Measurements from ENCODE around the gene ZNF550. TPM values are rescaled to one million over a fixed set of nuclear protein-coding genes. Genes with fewer than 3 reads are reported as not detected.

ZNF550 gene
- total and polyA plus RNA-seq, 5 donors from 2014 or later = 5.8 to 18.7 (median 10.2) TPM

- peaks cover 35% of the 10 kb centered on the region for H3K36me3 ChIP-seq (ENCODE audit: control insufficient read depth, insufficient read depth, low read length)
- H3K27ac ChIP-seq (ENCODE audit: insufficient read depth, low read length, poor library complexity, severe bottlenecking) = peak within 1 kb of the TSS; percentile 76
- H3K9me3 ChIP-seq (ENCODE audit: control insufficient read depth in 2 of 2, low read length in 2 of 2) = peaks cover 41 to 63% of the 10 kb centered on the region in 2 experiments
- H3K27me3 Mint-ChIP-seq = no peaks in the 10 kb centered on the region
- H3K4me3 Mint-ChIP-seq = peak within 1 kb of the TSS; percentile 86 to 90 (median 88)
- ATAC-seq (ENCODE audit: low read depth in 2 of 2) (peak; percentile 99), DNase-seq (peak; percentile 94 to 99 (median 97))
- peaks cover 0 to 59% (median 30%) of the 10 kb centered on the region in 7 donors for H3K9me3 Mint-ChIP-seq
- H3K4me1 ChIP-seq (ENCODE audit: control insufficient read depth, insufficient read depth, low read length, poor library complexity, severe bottlenecking) = peaks cover 18% of the 10 kb centered on the region
- H3K4me3 ChIP-seq (ENCODE audit: low read depth, low read length) = peak within 1 kb of the TSS; percentile 80
- peak within 1 kb of the TSS; percentile 76 to 86 (median 83) for H3K27ac Mint-ChIP-seq
- peaks cover 41% of the 10 kb centered on the region for H3K36me3 Mint-ChIP-seq
- H3K4me1 Mint-ChIP-seq = peaks cover 5 to 35% (median 14%) of the 10 kb centered on the region in 4 donors
- no peaks in the 10 kb centered on the region for H3K27me3 ChIP-seq (ENCODE audit: control insufficient read depth, insufficient read depth, low read length)
These were observed 19.0 kb upstream of the ZNF550 start, which contains the start of gene ZNF416 for GRCh38 chr19:57578487-57579205. ZNF416 (minus strand) TSS chr19:57578911; CDS start chr19:57578704, 207 bp downstream.

- peaks cover 5 to 29% (median 13%) of the 10 kb centered on the region in 4 donors for H3K4me1 Mint-ChIP-seq
- no peak for ATAC-seq (ENCODE audit: low read depth in 2 of 2)
- no peak overlapping the region for H3K27ac Mint-ChIP-seq
- Histone ChIP-seq H3K4me3 (ENCODE audit: low read depth, low read length) (no peak overlapping the region), H3K9me3 (ENCODE audit: control insufficient read depth in 2 of 2, low read length in 2 of 2) (peaks cover 57 to 72% of the 10 kb centered on the region in 2 experiments), H3K27me3 (ENCODE audit: control insufficient read depth, insufficient read depth, low read length) (no peaks in the 10 kb centered on the region), H3K4me1 (ENCODE audit: control insufficient read depth, insufficient read depth, low read length, poor library complexity, severe bottlenecking) (peaks cover 14% of the 10 kb centered on the region), H3K36me3 (ENCODE audit: control insufficient read depth, insufficient read depth, low read length) (peaks cover 51% of the 10 kb centered on the region), H3K27ac (ENCODE audit: insufficient read depth, low read length, poor library complexity, severe bottlenecking) (no peak overlapping the region)
- H3K9me3 Mint-ChIP-seq = peaks cover 0 to 69% (median 29%) of the 10 kb centered on the region in 7 donors
- H3K27me3 Mint-ChIP-seq = no peaks in the 10 kb centered on the region
- H3K4me3 Mint-ChIP-seq = peak overlapping the region in 3 of 4 donors; percentile 12 to 54 (median 46)
- no peak for DNase-seq
- H3K36me3 Mint-ChIP-seq = peaks cover 51% of the 10 kb centered on the region
These were observed 17.0 kb upstream of the ZNF550 start for GRCh38 chr19:57576661-57577060.

DNA sequence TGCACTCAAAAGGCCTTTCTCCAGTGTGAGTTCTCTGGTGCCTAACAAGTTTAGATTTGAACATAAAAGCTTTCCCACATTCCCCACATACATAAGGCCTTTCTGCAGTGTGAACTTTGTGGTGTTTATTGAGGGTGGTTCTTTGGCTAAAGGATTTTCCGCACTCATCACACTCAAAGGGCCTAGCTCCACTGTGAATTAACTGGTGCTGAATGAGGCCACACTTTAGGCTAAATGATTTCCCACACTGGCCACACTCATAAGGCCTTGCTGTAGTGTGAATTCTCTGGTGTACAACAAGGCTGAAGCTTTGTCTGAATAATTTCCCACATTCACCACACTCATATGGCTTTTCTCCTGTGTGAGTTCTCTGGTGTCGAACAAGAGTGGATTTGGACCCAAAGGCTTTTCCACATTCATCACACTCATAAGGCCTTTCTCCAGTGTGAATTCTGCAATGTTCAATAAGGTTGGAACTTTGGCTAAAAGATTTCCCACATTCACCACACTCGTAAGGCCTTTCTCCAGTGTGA is 12.8 kb upstream of the ZNF550 start:
- H3K4me3 ChIP-seq (ENCODE audit: low read depth, low read length) = peak overlapping the region; percentile 13
- Mint-ChIP-seq H3K27ac (no peak overlapping the region), H3K36me3 (peaks cover 53% of the 10 kb centered on the region), H3K9me3 (peaks cover 0 to 86% (median 36%) of the 10 kb centered on the region in 7 donors), H3K4me1 (peaks cover 0 to 13% (median 6%) of the 10 kb centered on the region in 4 donors), H3K27me3 (no peaks in the 10 kb centered on the region), H3K4me3 (no peak overlapping the region)
- ATAC-seq (ENCODE audit: low read depth in 2 of 2) (no peak), DNase-seq (no peak)
- H3K4me1 ChIP-seq (ENCODE audit: control insufficient read depth, insufficient read depth, low read length, poor library complexity, severe bottlenecking) = no peaks in the 10 kb centered on the region
- peaks cover 51% of the 10 kb centered on the region for H3K36me3 ChIP-seq (ENCODE audit: control insufficient read depth, insufficient read depth, low read length)
- no peaks in the 10 kb centered on the region for H3K27me3 ChIP-seq (ENCODE audit: control insufficient read depth, insufficient read depth, low read length)
- no peak overlapping the region for H3K27ac ChIP-seq (ENCODE audit: insufficient read depth, low read length, poor library complexity, severe bottlenecking)
- peaks cover 84 to 99% of the 10 kb centered on the region in 2 experiments for H3K9me3 ChIP-seq (ENCODE audit: control insufficient read depth in 2 of 2, low read length in 2 of 2)

DNA sequence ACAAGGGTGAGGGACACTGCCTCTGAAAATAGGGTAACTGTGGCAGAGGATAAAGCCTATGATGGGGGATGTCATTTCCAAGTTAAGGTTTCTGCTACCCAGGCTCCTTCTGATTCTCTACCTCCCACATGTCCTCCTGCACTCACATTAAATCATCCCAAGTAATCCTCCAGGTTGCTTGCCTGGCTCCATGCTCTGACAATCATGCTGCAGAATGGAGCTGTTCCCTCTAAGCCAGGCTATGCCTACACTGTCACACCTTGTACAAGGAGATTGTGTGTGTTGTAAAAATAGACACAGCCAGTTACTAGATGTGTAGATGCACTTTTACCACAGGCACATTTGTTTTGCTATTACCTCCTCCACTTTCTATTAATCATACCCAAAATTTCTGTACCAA is 11.0 kb upstream of the ZNF550 start:
- no peaks in the 10 kb centered on the region for H3K27me3 ChIP-seq (ENCODE audit: control insufficient read depth, insufficient read depth, low read length)
- no peak overlapping the region for H3K4me3 ChIP-seq (ENCODE audit: low read depth, low read length)
- no peak overlapping the region for H3K4me3 Mint-ChIP-seq

GRCh38 chr19:57566396-57567265 is 7.0 kb upstream of the ZNF550 start:
- Histone ChIP-seq H3K36me3 (ENCODE audit: control insufficient read depth, insufficient read depth, low read length) (no peaks in the 10 kb centered on the region), H3K4me3 (ENCODE audit: low read depth, low read length) (no peak overlapping the region), H3K27ac (ENCODE audit: insufficient read depth, low read length, poor library complexity, severe bottlenecking) (no peak overlapping the region), H3K9me3 (ENCODE audit: control insufficient read depth in 2 of 2, low read length in 2 of 2) (peaks cover 77 to 89% of the 10 kb centered on the region in 2 experiments), H3K4me1 (ENCODE audit: control insufficient read depth, insufficient read depth, low read length, poor library complexity, severe bottlenecking) (no peaks in the 10 kb centered on the region), H3K27me3 (ENCODE audit: control insufficient read depth, insufficient read depth, low read length) (peaks cover 3% of the 10 kb centered on the region)
- ATAC-seq (ENCODE audit: low read depth in 2 of 2) (no peak), DNase-seq (peak in 1 of 3 donors; percentile 32)
- Mint-ChIP-seq H3K9me3 (peaks cover 4 to 83% (median 36%) of the 10 kb centered on the region in 7 donors), H3K4me3 (no peak overlapping the region), H3K27me3 (no peaks in the 10 kb centered on the region), H3K36me3 (peaks cover 13% of the 10 kb centered on the region), H3K27ac (no peak overlapping the region), H3K4me1 (no peaks in the 10 kb centered on the region)

More for the DNA sequence above, 11.0 kb upstream of the ZNF550 start:
- H3K27me3 Mint-ChIP-seq = no peaks in the 10 kb centered on the region
- peaks cover 0 to 87% (median 33%) of the 10 kb centered on the region in 7 donors for H3K9me3 Mint-ChIP-seq
- peaks cover 0 to 4% (median 0%) of the 10 kb centered on the region in 4 donors for H3K4me1 Mint-ChIP-seq
- no peak overlapping the region for H3K27ac ChIP-seq (ENCODE audit: insufficient read depth, low read length, poor library complexity, severe bottlenecking)
- no peak for DNase-seq
- peaks cover 85 to 100% of the 10 kb centered on the region in 2 experiments for H3K9me3 ChIP-seq (ENCODE audit: control insufficient read depth in 2 of 2, low read length in 2 of 2)
- ATAC-seq (ENCODE audit: low read depth in 2 of 2) = no peak
- H3K36me3 Mint-ChIP-seq = peaks cover 38% of the 10 kb centered on the region
- no peak overlapping the region for H3K27ac Mint-ChIP-seq
- peaks cover 37% of the 10 kb centered on the region for H3K36me3 ChIP-seq (ENCODE audit: control insufficient read depth, insufficient read depth, low read length)
- no peaks in the 10 kb centered on the region for H3K4me1 ChIP-seq (ENCODE audit: control insufficient read depth, insufficient read depth, low read length, poor library complexity, severe bottlenecking)

DNA sequence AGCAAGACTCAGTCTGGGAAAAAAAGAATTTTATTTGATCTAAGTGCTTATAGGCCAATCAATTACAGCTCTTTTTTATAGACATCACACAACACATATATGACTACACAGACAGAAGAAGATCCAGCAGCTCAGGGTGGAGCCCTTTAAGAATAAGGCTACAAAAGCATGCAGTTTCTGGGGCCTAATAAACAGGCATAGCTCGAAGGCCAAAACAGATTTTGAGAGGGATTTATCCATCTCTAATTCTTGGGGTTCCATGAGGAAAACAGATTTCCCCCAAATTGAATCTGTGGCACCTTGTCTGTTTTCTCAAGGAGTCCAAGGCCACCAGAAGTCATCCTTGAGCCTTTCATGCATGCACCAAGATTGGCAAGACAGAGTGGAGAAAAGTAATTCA is 3.9 kb upstream of the ZNF550 start:
- no peak overlapping the region for H3K27ac Mint-ChIP-seq
- Histone ChIP-seq H3K27me3 (ENCODE audit: control insufficient read depth, insufficient read depth, low read length) (peaks cover 5% of the 10 kb centered on the region), H3K27ac (ENCODE audit: insufficient read depth, low read length, poor library complexity, severe bottlenecking) (no peak overlapping the region), H3K36me3 (ENCODE audit: control insufficient read depth, insufficient read depth, low read length) (no peaks in the 10 kb centered on the region), H3K4me3 (ENCODE audit: low read depth, low read length) (no peak overlapping the region), H3K9me3 (ENCODE audit: control insufficient read depth in 2 of 2, low read length in 2 of 2) (peaks cover 59% of the 10 kb centered on the region in 2 experiments), H3K4me1 (ENCODE audit: control insufficient read depth, insufficient read depth, low read length, poor library complexity, severe bottlenecking) (peaks cover 17% of the 10 kb centered on the region)
- H3K36me3 Mint-ChIP-seq = peaks cover 14% of the 10 kb centered on the region
- ATAC-seq (ENCODE audit: low read depth in 2 of 2) = no peak
- H3K4me3 Mint-ChIP-seq = no peak overlapping the region
- H3K9me3 Mint-ChIP-seq = peaks cover 2 to 73% (median 32%) of the 10 kb centered on the region in 7 donors
- DNase-seq = no peak
- peaks cover 5 to 21% (median 11%) of the 10 kb centered on the region in 4 donors for H3K4me1 Mint-ChIP-seq
- H3K27me3 Mint-ChIP-seq = no peaks in the 10 kb centered on the region

DNA sequence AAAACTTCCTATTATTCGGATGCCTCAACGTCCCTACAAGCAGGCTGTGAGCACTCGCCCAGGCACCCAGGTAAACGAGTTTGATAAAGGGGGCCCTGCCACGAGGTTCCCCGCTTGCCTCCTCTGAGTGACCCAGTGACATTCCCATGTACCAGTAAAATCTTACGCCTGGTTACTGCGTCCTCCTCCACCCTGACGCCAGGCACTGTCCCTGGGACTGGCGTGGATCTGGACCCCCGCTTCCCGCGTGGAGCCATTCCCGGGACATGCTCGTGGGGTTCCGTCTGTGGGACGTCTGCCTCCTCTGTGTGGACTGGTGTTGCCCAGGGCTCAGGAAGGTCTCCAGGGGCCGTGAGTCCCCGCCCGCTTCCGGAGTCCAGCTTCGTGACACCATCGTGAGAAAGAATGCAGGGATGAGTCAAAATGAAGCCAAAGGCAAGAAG is 407 bp upstream of the ZNF550 start:
- Histone ChIP-seq H3K27ac (ENCODE audit: insufficient read depth, low read length, poor library complexity, severe bottlenecking) (peak overlapping the region; percentile 62), H3K27me3 (ENCODE audit: control insufficient read depth, insufficient read depth, low read length) (peaks cover 5% of the 10 kb centered on the region), H3K9me3 (ENCODE audit: control insufficient read depth in 2 of 2, low read length in 2 of 2) (peaks cover 33 to 34% of the 10 kb centered on the region in 2 experiments), H3K36me3 (ENCODE audit: control insufficient read depth, insufficient read depth, low read length) (peaks cover 20% of the 10 kb centered on the region), H3K4me1 (ENCODE audit: control insufficient read depth, insufficient read depth, low read length, poor library complexity, severe bottlenecking) (peaks cover 26% of the 10 kb centered on the region), H3K4me3 (ENCODE audit: low read depth, low read length) (peak overlapping the region; percentile 81)
- DNase-seq = no peak
- Mint-ChIP-seq H3K4me3 (peak overlapping the region; percentile 88 to 98 (median 93)), H3K36me3 (peaks cover 32% of the 10 kb centered on the region), H3K27ac (peak overlapping the region; percentile 76 to 98 (median 95)), H3K27me3 (no peaks in the 10 kb centered on the region), H3K4me1 (peaks cover 5 to 36% (median 28%) of the 10 kb centered on the region in 4 donors), H3K9me3 (peaks cover 9 to 57% (median 19%) of the 10 kb centered on the region in 7 donors)
- no peak for ATAC-seq (ENCODE audit: low read depth in 2 of 2)
